ENCODE data around the gene VAC14.

GRCh38 chr16:70730031-70730430, 70.9 kb downstream of the VAC14 start:
- TF ChIP-seq POLR2A (IDR thresholded peaks at IDR 0.05; ENCODE audit: low read depth, low read length) (no peak), POLR2AphosphoS5 (IDR thresholded peaks at IDR 0.05; ENCODE audit: low read depth, low read length) (no peak), TAF1 (IDR thresholded peaks at IDR 0.05; ENCODE audit: borderline replicate concordance, low read depth, low read length) (no peak)
